ENCODE data around the gene SLC9A9.

Gene SLC9A9

GRCh38 chr3:143412084-143412483 lies 436.2 kb downstream of the SLC9A9 start:
- Histone ChIP-seq H3K36me3 (no peaks in the 10 kb centered on the region), H3K4me1 (peaks cover 55% of the 10 kb centered on the region), H3K9me3 (peaks cover 9% of the 10 kb centered on the region; the same call in 1 of the 2 replicates), H3K27ac (no peak overlapping the region), H4K20me1 (no peaks in the 10 kb centered on the region), H3K4me2 (peak overlapping the region; percentile 69), H3K9ac (no peak overlapping the region), H3K4me3 (no peak overlapping the region), H3K27me3 (no peaks in the 10 kb centered on the region)
- no peak for TF ChIP-seq Cebpa-rat (IDR thresholded peaks at IDR 0.05)

- H3K4me2 ChIP-seq: no peak overlapping the region
- TF ChIP-seq Cebpa-rat (IDR thresholded peaks at IDR 0.05): no peak
- H4K20me1 ChIP-seq: no peaks in the 10 kb centered on the region
- peaks cover 36% of the 10 kb centered on the region for H3K4me1 ChIP-seq
- no peaks in the 10 kb centered on the region for H3K27me3 ChIP-seq
- H3K9me3 ChIP-seq: peaks cover 1% of the 10 kb centered on the region; the same call in 1 of the 2 replicates
- no peak overlapping the region for H3K4me3 ChIP-seq
- no peak overlapping the region for H3K9ac ChIP-seq
- no peak overlapping the region for H3K27ac ChIP-seq
- H3K36me3 ChIP-seq: no peaks in the 10 kb centered on the region
Observed at GRCh38 chr3:143410259-143410658, 438.0 kb downstream of the SLC9A9 start.

GRCh38 chr3:143408771-143409170 lies 439.5 kb downstream of the SLC9A9 start:
- no peak overlapping the region for H3K9ac ChIP-seq
- peaks cover 22% of the 10 kb centered on the region for H3K4me1 ChIP-seq
- no peak overlapping the region for H3K4me3 ChIP-seq
- H3K36me3 ChIP-seq: no peaks in the 10 kb centered on the region
- TF ChIP-seq Cebpa-rat (IDR thresholded peaks at IDR 0.05): no peak
- no peak overlapping the region for H3K27ac ChIP-seq
- H3K27me3 ChIP-seq: no peaks in the 10 kb centered on the region
- no peaks in the 10 kb centered on the region for H3K9me3 ChIP-seq
- no peak overlapping the region for H3K4me2 ChIP-seq
- no peaks in the 10 kb centered on the region for H4K20me1 ChIP-seq

GRCh38 chr3:143402602-143403001 lies 445.7 kb downstream of the SLC9A9 start:
- no peaks in the 10 kb centered on the region for H3K9me3 ChIP-seq
- H3K27me3 ChIP-seq: no peaks in the 10 kb centered on the region
- no peak overlapping the region for H3K4me3 ChIP-seq
- H3K27ac ChIP-seq: no peak overlapping the region
- no peak overlapping the region for H3K9ac ChIP-seq
- no peaks in the 10 kb centered on the region for H3K36me3 ChIP-seq
- H3K4me1 ChIP-seq: no peaks in the 10 kb centered on the region
- TF ChIP-seq Cebpa-rat (IDR thresholded peaks at IDR 0.05): no peak
- H3K4me2 ChIP-seq: no peak overlapping the region
- H4K20me1 ChIP-seq: no peaks in the 10 kb centered on the region

DNA sequence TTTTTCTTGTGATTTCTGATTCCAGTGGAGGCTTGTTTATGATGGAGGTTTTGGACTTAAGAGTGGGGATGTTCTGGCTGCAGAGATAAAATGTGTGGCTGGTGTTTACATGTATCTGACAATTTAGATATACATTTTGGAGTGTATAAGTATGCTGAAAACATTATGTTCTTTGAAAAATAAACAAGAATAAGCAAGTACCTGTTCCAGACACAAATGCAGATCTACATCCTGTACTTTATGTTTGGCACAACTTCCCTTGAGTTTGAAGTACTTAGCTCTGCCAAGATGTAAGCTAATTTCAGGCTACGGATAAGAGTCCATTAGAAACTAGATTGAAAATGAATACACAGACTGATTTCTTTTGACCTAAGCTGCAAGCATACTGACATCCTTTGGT lies 451.5 kb downstream of the SLC9A9 start:
- Histone ChIP-seq H3K4me3 (no peak overlapping the region), H4K20me1 (no peaks in the 10 kb centered on the region), H3K27ac (no peak overlapping the region), H3K9me3 (no peaks in the 10 kb centered on the region), H3K4me1 (no peaks in the 10 kb centered on the region), H3K9ac (no peak overlapping the region), H3K4me2 (no peak overlapping the region), H3K27me3 (no peaks in the 10 kb centered on the region), H3K36me3 (no peaks in the 10 kb centered on the region)
- no peak for TF ChIP-seq Cebpa-rat (IDR thresholded peaks at IDR 0.05)

DNA sequence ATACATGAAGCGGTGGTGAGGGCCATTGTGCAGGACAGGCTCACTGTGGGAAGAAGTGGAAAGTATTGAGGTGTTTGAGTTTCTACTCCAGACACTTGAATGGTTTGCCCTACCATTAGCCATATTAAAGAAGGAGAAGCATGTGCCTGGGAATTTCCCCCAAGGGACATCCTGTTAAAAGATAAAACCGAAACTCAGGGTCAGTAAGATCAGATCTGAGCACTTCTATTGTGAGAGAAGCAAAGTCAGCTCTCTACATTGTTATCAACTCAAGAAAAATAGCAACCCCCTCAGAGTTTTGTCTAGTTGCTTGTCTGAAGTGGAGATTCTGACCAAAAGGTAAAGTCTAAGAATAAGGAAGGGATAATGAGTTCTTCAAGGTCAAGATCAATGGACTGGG lies 458.9 kb downstream of the SLC9A9 start:
- no peak overlapping the region for H3K9ac ChIP-seq
- peaks cover 20% of the 10 kb centered on the region for H3K9me3 ChIP-seq
- no peak overlapping the region for H3K4me3 ChIP-seq
- no peak overlapping the region for H3K27ac ChIP-seq
- H3K27me3 ChIP-seq: no peaks in the 10 kb centered on the region
- TF ChIP-seq Cebpa-rat (IDR thresholded peaks at IDR 0.05): no peak
- no peaks in the 10 kb centered on the region for H3K36me3 ChIP-seq
- H3K4me2 ChIP-seq: no peak overlapping the region
- peaks cover 2% of the 10 kb centered on the region; the same call in 1 of the 2 replicates for H3K4me1 ChIP-seq
- no peaks in the 10 kb centered on the region for H4K20me1 ChIP-seq

DNA sequence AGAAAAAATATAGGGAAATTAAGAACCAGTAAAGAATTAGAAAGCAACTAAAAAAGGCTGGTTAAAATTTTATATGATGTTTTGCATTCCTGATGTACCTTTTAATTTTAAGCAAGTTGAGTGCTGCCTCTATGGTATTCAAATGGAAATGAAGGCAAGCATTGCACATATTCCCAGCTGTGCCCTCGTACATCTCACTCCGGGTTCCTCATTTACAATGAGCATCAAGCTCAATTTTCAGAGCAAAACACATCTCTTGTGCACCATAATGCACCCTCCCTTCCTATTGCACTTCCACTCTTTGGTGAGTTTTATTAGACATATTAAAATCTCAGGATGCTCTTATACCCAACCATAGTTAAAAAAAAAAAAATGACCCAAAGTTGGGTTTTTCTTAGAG lies 460.8 kb downstream of the SLC9A9 start:
- H3K36me3 ChIP-seq: no peaks in the 10 kb centered on the region
- H3K27me3 ChIP-seq: no peaks in the 10 kb centered on the region
- H3K9ac ChIP-seq: no peak overlapping the region
- no peaks in the 10 kb centered on the region for H4K20me1 ChIP-seq
- TF ChIP-seq Cebpa-rat (IDR thresholded peaks at IDR 0.05): no peak
- peaks cover 20% of the 10 kb centered on the region for H3K9me3 ChIP-seq
- no peak overlapping the region for H3K4me2 ChIP-seq
- H3K4me3 ChIP-seq: no peak overlapping the region
- peaks cover 8% of the 10 kb centered on the region; the same call in 1 of the 2 replicates for H3K4me1 ChIP-seq
- no peak overlapping the region for H3K27ac ChIP-seq

DNA sequence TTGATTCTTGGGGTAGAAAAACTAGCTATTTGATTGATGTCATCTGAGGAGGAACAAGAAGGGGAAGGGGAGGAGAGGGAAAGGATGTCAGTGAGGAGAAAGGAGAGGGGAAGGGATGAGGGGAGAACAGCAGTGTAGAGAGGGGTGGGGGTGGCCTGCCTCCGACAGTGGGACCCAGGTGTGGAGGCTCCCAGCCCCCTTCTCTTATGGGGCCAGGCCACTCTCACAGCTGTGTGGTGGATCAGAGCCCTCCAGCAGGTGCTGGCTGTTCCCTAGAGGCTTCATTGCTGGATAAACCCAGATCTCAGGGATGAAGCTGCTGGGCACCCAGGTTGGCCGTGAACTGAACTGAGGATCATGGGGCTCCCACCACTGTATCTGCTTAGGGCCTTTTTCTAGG lies 464.2 kb downstream of the SLC9A9 start:
- no peaks in the 10 kb centered on the region for H3K27me3 ChIP-seq
- H3K9ac ChIP-seq: no peak overlapping the region
- H3K9me3 ChIP-seq: peaks cover 11% of the 10 kb centered on the region; the same call in 1 of the 2 replicates
- peaks cover 8% of the 10 kb centered on the region; the same call in 1 of the 2 replicates for H3K4me1 ChIP-seq
- no peaks in the 10 kb centered on the region for H4K20me1 ChIP-seq
- no peak for TF ChIP-seq Cebpa-rat (IDR thresholded peaks at IDR 0.05)
- no peaks in the 10 kb centered on the region for H3K36me3 ChIP-seq
- no peak overlapping the region for H3K27ac ChIP-seq
- H3K4me3 ChIP-seq: no peak overlapping the region
- no peak overlapping the region for H3K4me2 ChIP-seq

GRCh38 chr3:143383421-143383820 lies 464.8 kb downstream of the SLC9A9 start:
- Histone ChIP-seq H3K9ac (no peak overlapping the region), H4K20me1 (no peaks in the 10 kb centered on the region), H3K27ac (no peak overlapping the region), H3K36me3 (no peaks in the 10 kb centered on the region), H3K9me3 (peaks cover 11% of the 10 kb centered on the region; the same call in 1 of the 2 replicates), H3K4me1 (peaks cover 8% of the 10 kb centered on the region; the same call in 1 of the 2 replicates), H3K4me2 (no peak overlapping the region), H3K4me3 (no peak overlapping the region), H3K27me3 (no peaks in the 10 kb centered on the region)
- TF ChIP-seq Cebpa-rat (IDR thresholded peaks at IDR 0.05): no peak

GRCh38 chr3:143382816-143383215 lies 465.5 kb downstream of the SLC9A9 start:
- Histone ChIP-seq H3K27me3 (no peaks in the 10 kb centered on the region), H4K20me1 (no peaks in the 10 kb centered on the region), H3K36me3 (no peaks in the 10 kb centered on the region), H3K4me2 (no peak overlapping the region), H3K9me3 (peaks cover 11% of the 10 kb centered on the region; the same call in 1 of the 2 replicates), H3K9ac (no peak overlapping the region), H3K27ac (no peak overlapping the region), H3K4me1 (peaks cover 8% of the 10 kb centered on the region; the same call in 1 of the 2 replicates), H3K4me3 (no peak overlapping the region)
- TF ChIP-seq Cebpa-rat (IDR thresholded peaks at IDR 0.05): no peak

- Histone ChIP-seq H3K27ac (no peak overlapping the region), H3K36me3 (no peaks in the 10 kb centered on the region), H4K20me1 (no peaks in the 10 kb centered on the region), H3K4me2 (no peak overlapping the region), H3K9me3 (peaks cover 11% of the 10 kb centered on the region; the same call in 1 of the 2 replicates), H3K4me1 (peaks cover 8% of the 10 kb centered on the region; the same call in 1 of the 2 replicates), H3K4me3 (no peak overlapping the region), H3K9ac (no peak overlapping the region), H3K27me3 (no peaks in the 10 kb centered on the region)
- TF ChIP-seq Cebpa-rat (IDR thresholded peaks at IDR 0.05): no peak
Observed at GRCh38 chr3:143380449-143380848, 467.8 kb downstream of the SLC9A9 start.
